HG03565 (cell line): ENCODE data around the gene HCAR3.
"Not testable (repeated sequence)": the region's sequence is repeated elsewhere in the genome, so short reads cannot be mapped to it uniquely, and the experiment has no call there.

ENCODE experiments used
- ATAC-seq: cut with Tn5 transposase; IDR thresholded peaks from one replicate; pipeline ENCODE4 v1.9.1; 2021; ENCODE audit warnings: mild to moderate bottlenecking, moderate library complexity; ENCODE audit not compliant: unreplicated experiment

HCAR3 gene

GRCh38 chr12:122724641-122725243, 8.1 kb upstream of the HCAR3 start:
- no peak for ATAC-seq

GRCh38 chr12:122722387-122722786, 5.8 kb upstream of the HCAR3 start:
- no peak for ATAC-seq

- ATAC-seq: no peak
These were observed 4.5 kb upstream of the HCAR3 start for GRCh38 chr12:122721057-122721545.

- ATAC-seq: not testable (repeated sequence)
These were observed 1.4 kb downstream of the HCAR3 start for GRCh38 chr12:122715211-122715610.

GRCh38 chr12:122713491-122714188, 3.0 kb downstream of the HCAR3 start:
- ATAC-seq: not testable (repeated sequence)

- not testable (repeated sequence) for ATAC-seq
These were observed 5.3 kb downstream of the HCAR3 start for GRCh38 chr12:122711266-122711665.

GRCh38 chr12:122710341-122710740, 6.3 kb downstream of the HCAR3 start:
- not testable (repeated sequence) for ATAC-seq

GRCh38 chr12:122709287-122709686, 7.3 kb downstream of the HCAR3 start:
- not testable (repeated sequence) for ATAC-seq

- not testable (repeated sequence) for ATAC-seq
These were observed 12.8 kb downstream of the HCAR3 start for GRCh38 chr12:122703841-122704240.

- ATAC-seq: not testable (repeated sequence)
These were observed 13.6 kb downstream of the HCAR3 start, which contains the start of gene HCAR2 for GRCh38 chr12:122702890-122703611. TSS of gene HCAR2 (minus strand) at chr12:122703357. CDS start at chr12:122703283, 74 bp downstream.

GRCh38 chr12:122701481-122701880, 15.1 kb downstream of the HCAR3 start:
- ATAC-seq: not testable (repeated sequence)

GRCh38 chr12:122700038-122700710, 16.4 kb downstream of the HCAR3 start:
- ATAC-seq: not testable (repeated sequence)

- not testable (repeated sequence) for ATAC-seq
These were observed 19.7 kb downstream of the HCAR3 start for GRCh38 chr12:122696922-122697321.

- no peak for ATAC-seq
These were observed 25.0 kb downstream of the HCAR3 start for GRCh38 chr12:122691566-122691965.

- ATAC-seq: no peak
These were observed 28.3 kb downstream of the HCAR3 start for GRCh38 chr12:122688291-122688690.

GRCh38 chr12:122687086-122687485, 29.5 kb downstream of the HCAR3 start:
- no peak for ATAC-seq

GRCh38 chr12:122686538-122686937, 30.1 kb downstream of the HCAR3 start:
- no peak for ATAC-seq

- ATAC-seq: no peak
These were observed 32.3 kb downstream of the HCAR3 start for GRCh38 chr12:122684297-122684813.

GRCh38 chr12:122681814-122682213, 34.8 kb downstream of the HCAR3 start:
- ATAC-seq: no peak

GRCh38 chr12:122680989-122681388, 35.6 kb downstream of the HCAR3 start:
- ATAC-seq: not testable (repeated sequence)

- not testable (repeated sequence) for ATAC-seq
These were observed 39.8 kb downstream of the HCAR3 start for GRCh38 chr12:122676781-122677180.
